SK-N-MC (cell line): ENCODE measurements around the gene ADAMTS17.

ENCODE experiments used
- EZH2 ChIP-seq: fragments of 200-600 bp; sonication (generic); IDR thresholded peaks from one replicate; pipeline ENCODE4 v1.6.1; 2017; ENCODE audit warnings: antibody characterized with exemption
- POLR2AphosphoS5 ChIP-seq: IDR thresholded peaks from 2 replicates; pipeline ENCODE4 v1.6.1; 2012; ENCODE audit warnings: mild to moderate bottlenecking, low read depth, low read length, borderline replicate concordance

- TF ChIP-seq EZH2 (no peak), POLR2AphosphoS5 (no peak)
Observed at GRCh38 chr15:100019601-100020000, 322.2 kb downstream of the ADAMTS17 start.
